CD4-positive, CD25-positive, alpha-beta regulatory T cell (primary cell): ENCODE results near the gene DTD1. TPM values are rescaled to one million over a fixed set of nuclear protein-coding genes. Genes with fewer than 3 reads are reported as not detected.

Experiments
- ATAC-seq, 2 donors: fragments of 150-1000 bp; cut with Tn5 transposase; one replicate each; pipeline ENCODE4 v1.10.0; 2021; ENCODE audit warnings: low read depth in 2 of 2, moderate number of reproducible peaks in 2 of 2, moderate library complexity in 1 of 2
- DNase-seq, 3 donors: peaks; one replicate each; pipeline versions ENCODE4 v3.0.0 to v3.0.0-alpha.2; 2012 to 2022; ENCODE audit warnings: mixed read lengths in 1 of 3
- H3K27ac ChIP-seq: one replicate; pipeline ENCODE4 v1.7.0; 2013; ENCODE audit warnings: mild to moderate bottlenecking, low read length; ENCODE audit not compliant: insufficient read depth, poor library complexity, severe bottlenecking
- H3K27me3 ChIP-seq: one replicate; pipeline ENCODE4 v1.7.0; 2013; ENCODE audit warnings: low read length; ENCODE audit not compliant: control insufficient read depth, insufficient read depth
- H3K36me3 ChIP-seq: one replicate; pipeline ENCODE4 v1.7.0; 2013; ENCODE audit warnings: mild to moderate bottlenecking, low read length, moderate library complexity; ENCODE audit not compliant: control insufficient read depth, insufficient read depth
- H3K4me1 ChIP-seq: 2 replicates; pipeline ENCODE4 v1.7.0; 2013; ENCODE audit warnings: mild to moderate bottlenecking, low read length; ENCODE audit not compliant: insufficient read depth, control insufficient read depth, poor library complexity, severe bottlenecking
- H3K4me3 ChIP-seq: one replicate; pipeline ENCODE4 v1.7.0; 2013; ENCODE audit warnings: low read depth, mild to moderate bottlenecking, low read length, moderate library complexity
- H3K9me3 ChIP-seq, 2 experiments: 1 replicate in 1 of 2; 2 replicates in 1 of 2; pipeline ENCODE4 v1.7.0; 2013; ENCODE audit warnings: low read length in 2 of 2, mild to moderate bottlenecking in 1 of 2, moderate library complexity in 1 of 2; ENCODE audit not compliant: control insufficient read depth in 2 of 2
- H3K27ac Mint-ChIP-seq, 3 donors: one replicate each; pipeline ENCODE4 v1.8.0; 2020 to 2022; ENCODE audit warnings: mild to moderate bottlenecking in 3 of 3, mixed read lengths in 3 of 3, moderate library complexity in 2 of 3
- H3K27me3 Mint-ChIP-seq: one replicate; pipeline ENCODE4 v1.8.0; 2022; ENCODE audit warnings: mild to moderate bottlenecking, mixed read lengths
- H3K36me3 Mint-ChIP-seq: one replicate; pipeline ENCODE4 v1.8.0; 2020; ENCODE audit warnings: mixed read lengths
- H3K4me1 Mint-ChIP-seq, 4 donors: one replicate each; pipeline ENCODE4 v1.8.0; 2020 to 2022; ENCODE audit warnings: mixed read lengths in 4 of 4, mild to moderate bottlenecking in 1 of 4
- H3K4me3 Mint-ChIP-seq, 4 donors: one replicate each; pipeline ENCODE4 v1.8.0; 2020 to 2022; ENCODE audit warnings: mild to moderate bottlenecking in 4 of 4, mixed read lengths in 4 of 4, moderate library complexity in 3 of 4
- H3K9me3 Mint-ChIP-seq, 7 donors: one replicate each; pipeline ENCODE4 v1.8.0; 2020 to 2022; ENCODE audit warnings: mixed read lengths in 7 of 7, mild to moderate bottlenecking in 3 of 7, moderate library complexity in 2 of 7
- polyA plus RNA-seq, 4 donors: library from polyadenylated mRNA; unstranded; fragments of 300-500 nt; fragmentation: Illumina TruSeq; gene quantifications; one replicate each; pipeline ENCODE4 v1.2.3, GENCODE V29; 2021
- total RNA-seq: library from RNA; stranded (reverse); gene quantifications from one replicate; pipeline ENCODE4 v1.2.3, GENCODE V29; 2022

The DTD1 gene
- total and polyA plus RNA-seq, 5 donors from 2014 or later, result 16.5 to 47.2 (median 44.4) TPM

DNA sequence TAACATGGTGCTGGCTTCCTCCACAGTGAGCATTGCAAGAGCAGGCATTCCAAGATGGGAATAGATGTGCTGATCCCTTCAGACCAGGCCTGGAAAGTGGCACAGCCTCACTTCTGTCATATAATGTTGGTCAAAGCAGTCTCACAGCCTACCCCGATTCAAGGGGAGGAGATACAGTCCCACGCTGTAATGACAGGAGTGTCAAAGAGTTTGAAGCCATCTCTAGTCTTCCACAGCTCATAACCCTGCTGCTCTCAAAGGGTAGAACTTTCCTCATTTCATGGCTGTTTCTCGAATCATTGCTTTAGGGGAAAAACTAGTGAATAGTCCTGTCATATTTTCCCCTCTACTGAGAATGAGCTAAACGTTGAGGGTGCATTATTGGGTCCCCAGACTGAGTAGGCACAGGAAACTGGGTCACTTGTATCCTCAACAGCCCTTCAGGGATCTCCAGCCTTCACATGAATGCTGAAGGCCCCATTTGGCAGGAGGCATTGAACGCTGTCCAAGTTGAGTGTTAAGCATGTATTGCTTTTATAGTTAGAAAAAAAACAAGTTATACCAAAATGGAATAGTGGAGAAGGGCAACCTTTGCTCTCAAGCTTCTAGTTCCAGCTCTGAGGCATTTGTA, 27.3 kb downstream of the DTD1 start:
- Histone ChIP-seq H3K9me3 (no peaks in the 10 kb centered on the region), H3K27ac (no peak overlapping the region), H3K4me3 (no peak overlapping the region), H3K36me3 (peaks cover 5% of the 10 kb centered on the region), H3K4me1 (no peaks in the 10 kb centered on the region), H3K27me3 (no peaks in the 10 kb centered on the region)
- Mint-ChIP-seq H3K27me3 (no peaks in the 10 kb centered on the region), H3K4me1 (peaks cover 0 to 14% (median 5%) of the 10 kb centered on the region in 4 donors), H3K4me3 (no peak overlapping the region), H3K36me3 (peaks cover 25% of the 10 kb centered on the region), H3K27ac (peak overlapping the region in 1 of 3 donors; percentile 13), H3K9me3 (no peaks in the 10 kb centered on the region)
- DNase-seq (no peak), ATAC-seq (no peak)

DNA sequence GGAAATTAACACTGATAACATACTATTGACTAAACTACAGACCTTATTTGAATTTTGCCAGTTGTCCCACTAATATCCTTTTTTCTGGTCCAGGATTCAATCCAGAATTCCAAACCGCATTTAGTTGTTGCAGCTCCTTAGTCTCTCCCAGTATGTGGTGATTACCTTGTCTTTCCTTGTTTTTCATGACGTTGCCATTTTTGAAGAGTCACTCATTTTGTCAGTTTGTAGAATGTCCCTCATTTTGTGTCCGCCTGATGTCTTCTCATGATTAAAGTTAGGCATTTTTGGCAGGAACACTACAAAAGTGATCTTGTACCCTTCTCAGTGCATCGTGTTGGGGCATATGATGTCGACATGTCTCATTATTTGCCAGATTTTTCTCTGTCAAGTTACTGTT, 33.1 kb downstream of the DTD1 start:
- H3K27me3 ChIP-seq, result no peaks in the 10 kb centered on the region
- H3K9me3 ChIP-seq, result no peaks in the 10 kb centered on the region
- Mint-ChIP-seq H3K27ac (peak overlapping the region in 1 of 3 donors; percentile 5), H3K9me3 (no peaks in the 10 kb centered on the region), H3K27me3 (no peaks in the 10 kb centered on the region), H3K4me1 (peaks cover 0 to 6% (median 1%) of the 10 kb centered on the region in 4 donors), H3K36me3 (peaks cover 12% of the 10 kb centered on the region), H3K4me3 (no peak overlapping the region)
- peaks cover 4% of the 10 kb centered on the region for H3K36me3 ChIP-seq
- DNase-seq, result no peak
- H3K4me3 ChIP-seq, result no peak overlapping the region
- no peak for ATAC-seq
- H3K27ac ChIP-seq, result no peak overlapping the region
- H3K4me1 ChIP-seq, result no peaks in the 10 kb centered on the region

DNA sequence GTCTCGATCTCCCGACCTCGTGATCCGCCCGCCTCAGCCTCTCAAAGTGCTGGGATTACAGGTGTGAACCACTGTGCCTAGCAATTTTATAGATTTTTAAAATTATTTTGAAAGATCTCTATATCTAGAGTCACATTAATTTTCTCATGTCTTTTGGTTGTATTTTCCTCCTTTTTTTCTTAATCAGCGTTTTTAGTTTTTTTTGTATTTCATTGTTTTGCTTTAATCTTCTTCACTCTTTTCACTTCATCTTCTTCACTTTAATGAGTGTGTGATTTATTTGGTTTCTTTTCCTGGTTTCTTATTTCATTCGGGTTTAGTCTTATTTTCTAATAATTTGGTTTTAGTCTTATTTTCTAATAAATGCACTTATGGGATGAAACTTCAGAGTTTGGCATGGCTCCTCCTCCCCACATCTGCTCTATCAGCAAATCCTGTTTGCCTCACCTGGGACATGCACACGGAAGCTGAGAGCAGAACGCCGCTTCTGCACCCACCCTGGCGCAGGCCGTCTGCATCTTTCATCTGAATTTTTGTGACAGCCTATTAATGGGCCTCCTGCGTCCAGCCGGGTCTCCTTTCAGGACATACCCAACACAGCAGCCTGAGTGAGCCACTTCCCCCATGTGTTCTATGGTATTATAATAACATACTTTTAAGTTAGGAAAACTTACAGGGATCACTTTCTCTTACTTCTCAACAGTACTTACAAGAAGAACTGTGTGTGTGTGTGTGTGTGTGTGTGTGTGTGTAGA, 35.5 kb downstream of the DTD1 start:
- Mint-ChIP-seq H3K4me3 (no peak overlapping the region), H3K9me3 (no peaks in the 10 kb centered on the region), H3K27me3 (no peaks in the 10 kb centered on the region), H3K36me3 (peaks cover 10% of the 10 kb centered on the region), H3K27ac (peak overlapping the region in 1 of 3 donors; percentile 42), H3K4me1 (peaks cover 0 to 3% (median under 1%) of the 10 kb centered on the region in 4 donors)
- DNase-seq (no peak), ATAC-seq (no peak)
- Histone ChIP-seq H3K36me3 (peaks cover 8% of the 10 kb centered on the region), H3K9me3 (no peaks in the 10 kb centered on the region), H3K4me3 (no peak overlapping the region), H3K27me3 (no peaks in the 10 kb centered on the region), H3K4me1 (no peaks in the 10 kb centered on the region), H3K27ac (no peak overlapping the region)

DNA sequence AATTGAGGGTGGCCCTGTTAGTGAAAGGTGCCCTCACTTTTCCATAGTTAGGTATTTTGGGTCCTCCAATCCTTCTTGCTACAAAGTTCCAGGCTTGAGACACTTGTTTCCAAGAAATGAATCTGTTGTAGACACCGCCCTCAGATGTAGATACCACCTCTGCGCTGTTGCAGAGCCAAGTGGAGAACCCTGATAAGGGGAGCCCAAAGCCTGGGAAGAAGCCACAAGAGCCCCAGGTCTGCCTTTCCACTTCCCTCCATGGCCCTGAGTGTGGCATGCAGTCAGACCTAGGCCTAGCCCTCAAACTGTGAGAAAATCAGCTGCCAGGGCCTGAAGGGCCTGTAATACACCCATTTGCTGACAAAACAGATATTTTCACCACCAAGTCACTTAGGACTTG, 37.1 kb downstream of the DTD1 start:
- no peak overlapping the region for H3K4me3 ChIP-seq
- H3K36me3 ChIP-seq, result peaks cover 10% of the 10 kb centered on the region
- Mint-ChIP-seq H3K27ac (no peak overlapping the region), H3K9me3 (no peaks in the 10 kb centered on the region), H3K4me1 (peaks cover 0 to 3% (median under 1%) of the 10 kb centered on the region in 4 donors), H3K36me3 (peaks cover 16% of the 10 kb centered on the region), H3K4me3 (no peak overlapping the region), H3K27me3 (no peaks in the 10 kb centered on the region)
- H3K4me1 ChIP-seq, result no peaks in the 10 kb centered on the region
- no peak overlapping the region for H3K27ac ChIP-seq
- H3K9me3 ChIP-seq, result no peaks in the 10 kb centered on the region
- DNase-seq (no peak), ATAC-seq (no peak)
- no peaks in the 10 kb centered on the region for H3K27me3 ChIP-seq

DNA sequence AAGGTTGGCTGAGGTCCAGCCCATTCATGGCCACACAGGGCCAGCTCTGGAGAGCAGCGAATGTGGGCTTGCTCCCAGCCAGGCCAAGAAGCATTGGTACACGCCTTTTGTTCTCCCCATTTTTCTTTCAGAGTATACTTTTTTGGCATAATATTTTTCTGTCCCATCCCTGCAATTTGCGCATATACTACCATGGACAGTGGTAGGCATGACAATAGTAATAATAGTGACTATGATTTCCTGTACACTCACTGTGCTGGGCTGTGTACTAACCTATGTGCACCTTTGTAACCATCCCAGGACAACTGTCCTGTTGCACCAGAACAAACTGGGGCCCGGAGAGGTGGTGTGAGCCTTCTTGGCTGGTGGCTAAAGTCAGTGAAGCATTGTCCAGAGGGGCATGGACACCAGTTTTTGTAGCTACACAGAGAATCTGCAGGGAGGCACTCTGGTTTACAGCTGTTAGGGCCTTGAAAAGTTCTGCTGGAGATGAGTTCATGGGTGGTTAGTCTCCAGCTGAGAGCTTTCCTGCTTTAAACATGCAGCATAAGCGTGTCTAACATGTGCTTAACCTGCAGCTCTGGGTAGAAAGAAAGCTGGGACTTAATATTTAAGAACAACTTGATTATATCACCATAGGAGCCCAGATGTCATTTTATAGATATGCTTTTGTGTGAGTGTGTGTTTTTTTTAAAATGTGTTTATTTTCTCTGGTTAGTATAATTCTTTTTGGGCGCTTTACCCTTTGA, 38.2 kb downstream of the DTD1 start:
- Histone ChIP-seq H3K36me3 (peaks cover 14% of the 10 kb centered on the region), H3K4me3 (no peak overlapping the region), H3K4me1 (no peaks in the 10 kb centered on the region), H3K27ac (no peak overlapping the region), H3K9me3 (no peaks in the 10 kb centered on the region), H3K27me3 (no peaks in the 10 kb centered on the region)
- no peak for ATAC-seq
- H3K27me3 Mint-ChIP-seq, result no peaks in the 10 kb centered on the region
- H3K27ac Mint-ChIP-seq, result no peak overlapping the region
- no peak overlapping the region for H3K4me3 Mint-ChIP-seq
- no peaks in the 10 kb centered on the region for H3K9me3 Mint-ChIP-seq
- peaks cover 0 to 2% (median under 1%) of the 10 kb centered on the region in 4 donors for H3K4me1 Mint-ChIP-seq
- DNase-seq, result no peak
- H3K36me3 Mint-ChIP-seq, result peaks cover 19% of the 10 kb centered on the region

DNA sequence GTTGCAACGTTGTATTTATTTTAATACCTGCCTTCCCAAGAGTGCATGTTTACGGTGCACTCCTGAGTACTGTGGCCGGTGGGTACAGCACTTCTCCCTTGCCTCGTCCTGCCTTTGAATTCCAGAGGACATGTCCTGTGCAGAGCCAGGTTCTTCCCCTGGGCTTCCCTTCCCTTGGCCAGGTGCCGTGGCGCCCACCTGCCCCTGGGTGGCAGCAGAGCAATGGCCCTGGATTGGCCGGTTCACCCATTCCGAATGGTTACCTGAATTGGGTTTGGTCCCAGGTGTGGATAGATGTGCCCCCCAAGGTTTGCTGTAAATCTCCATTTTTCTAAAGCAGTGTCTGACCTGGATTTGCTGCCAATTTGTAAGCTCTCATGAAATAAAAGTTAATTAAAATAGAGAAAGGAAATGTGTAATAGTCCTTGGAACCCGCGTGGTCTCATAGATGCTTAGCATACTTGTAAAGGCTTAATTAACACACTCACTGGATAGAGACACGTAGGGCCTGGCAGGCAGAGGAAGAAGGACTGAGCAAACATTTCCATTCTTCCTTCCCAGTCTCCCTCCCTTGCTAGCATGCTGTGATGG, 40.6 kb downstream of the DTD1 start:
- H3K4me3 ChIP-seq, result no peak overlapping the region
- peaks cover 0 to 4% (median 1%) of the 10 kb centered on the region in 4 donors for H3K4me1 Mint-ChIP-seq
- no peaks in the 10 kb centered on the region for H3K9me3 Mint-ChIP-seq
- H3K27ac ChIP-seq, result no peak overlapping the region
- no peaks in the 10 kb centered on the region for H3K27me3 ChIP-seq
- DNase-seq (no peak), ATAC-seq (no peak)
- H3K36me3 Mint-ChIP-seq, result peaks cover 24% of the 10 kb centered on the region
- H3K4me1 ChIP-seq, result no peaks in the 10 kb centered on the region
- no peaks in the 10 kb centered on the region for H3K9me3 ChIP-seq
- H3K36me3 ChIP-seq, result peaks cover 14% of the 10 kb centered on the region
- no peak overlapping the region for H3K27ac Mint-ChIP-seq
- no peaks in the 10 kb centered on the region for H3K27me3 Mint-ChIP-seq
- no peak overlapping the region for H3K4me3 Mint-ChIP-seq

DNA sequence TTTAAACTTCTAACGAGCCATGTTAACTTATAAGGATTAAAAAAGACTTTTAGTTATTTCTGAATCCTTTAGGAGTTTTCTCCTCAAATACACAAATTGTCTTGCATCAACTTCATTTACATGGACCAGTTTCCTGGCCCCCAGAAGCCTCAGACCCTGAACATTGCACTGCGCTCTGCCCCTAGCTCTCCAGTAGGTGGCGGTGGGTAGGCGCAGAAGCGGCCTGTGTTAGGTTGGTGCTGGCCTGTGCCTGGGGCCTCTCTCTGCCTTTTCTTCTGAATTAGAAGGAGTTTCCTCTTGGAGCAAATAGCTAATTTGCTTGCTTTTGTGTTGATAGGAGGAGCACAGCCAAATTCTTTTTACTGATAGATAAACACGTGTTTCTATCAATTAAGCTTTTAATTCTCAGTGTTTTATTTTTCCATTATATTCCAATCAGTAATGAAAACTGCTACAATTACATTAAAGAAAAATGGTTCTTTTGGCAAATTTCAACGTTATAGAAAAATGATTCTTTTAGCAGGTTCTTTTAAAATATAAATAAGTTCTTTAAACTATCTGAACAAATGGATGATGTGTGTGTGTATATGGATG, 44.4 kb downstream of the DTD1 start:
- Mint-ChIP-seq H3K9me3 (no peaks in the 10 kb centered on the region), H3K27ac (no peak overlapping the region), H3K4me1 (peaks cover 0 to 9% (median 4%) of the 10 kb centered on the region in 4 donors), H3K36me3 (peaks cover 29% of the 10 kb centered on the region), H3K4me3 (no peak overlapping the region), H3K27me3 (no peaks in the 10 kb centered on the region)
- Histone ChIP-seq H3K4me3 (no peak overlapping the region), H3K27me3 (no peaks in the 10 kb centered on the region), H3K27ac (no peak overlapping the region), H3K4me1 (no peaks in the 10 kb centered on the region), H3K36me3 (peaks cover 11% of the 10 kb centered on the region), H3K9me3 (no peaks in the 10 kb centered on the region)
- ATAC-seq, result peak; percentile 62 to 74
- peak; percentile 8 to 55 (median 32) for DNase-seq
